HepG2 (cell line): ENCODE data around the gene ANKRD11. TPM values are rescaled to one million over a fixed set of nuclear protein-coding genes. Genes with fewer than 3 reads are reported as not detected.

Experiments
- CENPT ChIP-seq: sonication (generic); formaldehyde crosslinking; IDR thresholded peaks from 2 replicates; pipeline ENCODE4 v1.8.0; 2022; ENCODE audit warnings: low read depth, mild to moderate bottlenecking, moderate library complexity, missing genetic modification reagents
- FOXO1 ChIP-seq: sonication (generic); formaldehyde crosslinking; IDR thresholded peaks from 2 replicates; pipeline ENCODE4 v1.4.0; 2020; ENCODE audit warnings: missing genetic modification reagents
- KDM2A ChIP-seq: sonication (generic); formaldehyde crosslinking; IDR thresholded peaks from 2 replicates; pipeline ENCODE4 v1.4.0; 2020; ENCODE audit warnings: low read depth, missing genetic modification reagents, borderline replicate concordance
- MAZ ChIP-seq, 2 experiments: sonication (generic) in 1 of 2; formaldehyde crosslinking in 1 of 2; IDR thresholded peaks; 2 replicates each; pipeline versions ENCODE4 v1.5.0 to v1.6.1; 2012 to 2020; ENCODE audit warnings: low read depth in 2 of 2, mild to moderate bottlenecking in 2 of 2, borderline replicate concordance in 1 of 2, improper control_type of control experiment in 1 of 2, low read length in 1 of 2, missing genetic modification reagents in 1 of 2, moderate library complexity in 1 of 2
- RAD21 ChIP-seq: fragments of 450-650 bp; formaldehyde crosslinking; IDR thresholded peaks from 2 replicates; pipeline ENCODE4 v1.5.0; 2020; ENCODE audit warnings: mild to moderate bottlenecking
- RBM22 ChIP-seq: fragments of 200-400 bp; formaldehyde crosslinking; optimal IDR thresholded peaks from 2 replicates; pipeline ENCODE3; 2017; ENCODE audit warnings: mild to moderate bottlenecking, low read length, moderate library complexity
- RXRA ChIP-seq: sonication (generic); formaldehyde crosslinking; IDR thresholded peaks from 2 replicates; pipeline ENCODE4 v1.5.1; 2020; ENCODE audit warnings: missing genetic modification reagents
- SAP130 ChIP-seq: IDR thresholded peaks from 2 replicates; pipeline ENCODE4 v1.6.1; 2016; ENCODE audit warnings: low read depth
- SNAPC2 ChIP-seq: sonication (generic); formaldehyde crosslinking; IDR thresholded peaks from 2 replicates; pipeline ENCODE4 v1.8.1; 2022; ENCODE audit warnings: mild to moderate bottlenecking, missing genetic modification reagents
- SP140L ChIP-seq: sonication (generic); formaldehyde crosslinking; IDR thresholded peaks from 2 replicates; pipeline ENCODE4 v1.4.0; 2020; ENCODE audit warnings: missing genetic modification reagents, borderline replicate concordance
- ZNF572 ChIP-seq: sonication (generic); formaldehyde crosslinking; IDR thresholded peaks from 2 replicates; pipeline ENCODE4 v1.5.1; 2020; ENCODE audit warnings: mild to moderate bottlenecking, missing genetic modification reagents
- ZNF776 ChIP-seq: sonication (generic); formaldehyde crosslinking; IDR thresholded peaks from 2 replicates; pipeline ENCODE4 v1.4.0; 2020; ENCODE audit warnings: mild to moderate bottlenecking, missing genetic modification reagents
- ZSCAN25 ChIP-seq: sonication (generic); formaldehyde crosslinking; IDR thresholded peaks from 2 replicates; pipeline ENCODE4 v1.8.0; 2022; ENCODE audit warnings: mild to moderate bottlenecking, missing genetic modification reagents
- polyA plus RNA-seq, 8 experiments: library from polyadenylated mRNA; depleted of rRNA in 3 of 8; stranded (reverse) in 7 of 8; unstranded in 1 of 8; fragments of >200 nt; fragmentation: Illumina TruSeq in 4 of 8; extraction: Trizol in 4 of 8; gene quantifications; 2 replicates each; pipeline versions ENCODE4 v1.2.1 to v1.2.3, GENCODE V29; 2011 to 2016; ENCODE audit warnings: low read depth in 4 of 8, missing spikeins in 1 of 8, mixed read lengths in 1 of 8; ENCODE audit not compliant: insufficient read depth in 1 of 8
- total RNA-seq, 5 experiments: library from RNA; depleted of rRNA; stranded (reverse); fragments of >200 nt; fragmentation: Illumina TruSeq; extraction: Trizol; gene quantifications; 2 replicates each; pipeline ENCODE4 v1.2.3, GENCODE V29; 2016; ENCODE audit warnings: low read depth in 1 of 5
- TF ChIP-seq, protein P1 (sequence below): sonication (generic); formaldehyde crosslinking; IDR thresholded peaks from 2 replicates; pipeline ENCODE4 v1.5.1; 2020; ENCODE audit warnings: mild to moderate bottlenecking, missing genetic modification reagents, moderate library complexity
- TF ChIP-seq, protein P2 (sequence below): sonication (generic); formaldehyde crosslinking; IDR thresholded peaks from 2 replicates; pipeline ENCODE4 v1.4.0; 2020; ENCODE audit warnings: mild to moderate bottlenecking, missing genetic modification reagents
- TF ChIP-seq, protein P3 (sequence below): IDR thresholded peaks from 2 replicates; pipeline ENCODE4 v1.6.1; 2016; ENCODE audit warnings: control low read depth
- TF ChIP-seq, protein P4 (sequence below): IDR thresholded peaks from 2 replicates; pipeline ENCODE4 v1.6.1; 2012; ENCODE audit warnings: inconsistent platforms
- TF ChIP-seq, protein P5 (sequence below): IDR thresholded peaks from 2 replicates; pipeline ENCODE4 v1.6.1; 2016; ENCODE audit warnings: low read depth, borderline replicate concordance
- TF ChIP-seq, protein P6 (sequence below): sonication (generic); formaldehyde crosslinking; conservative IDR thresholded peaks from 2 replicates; pipeline ENCODE4 v1.4.0; 2020; ENCODE audit warnings: missing genetic modification reagents

The ANKRD11 gene
- total and polyA plus RNA-seq, 2 of the 13 experiments (the other 11 are each of a cell fraction or from before 2014, with no cell fraction given) = 21.4 to 38.4 TPM

DNA sequence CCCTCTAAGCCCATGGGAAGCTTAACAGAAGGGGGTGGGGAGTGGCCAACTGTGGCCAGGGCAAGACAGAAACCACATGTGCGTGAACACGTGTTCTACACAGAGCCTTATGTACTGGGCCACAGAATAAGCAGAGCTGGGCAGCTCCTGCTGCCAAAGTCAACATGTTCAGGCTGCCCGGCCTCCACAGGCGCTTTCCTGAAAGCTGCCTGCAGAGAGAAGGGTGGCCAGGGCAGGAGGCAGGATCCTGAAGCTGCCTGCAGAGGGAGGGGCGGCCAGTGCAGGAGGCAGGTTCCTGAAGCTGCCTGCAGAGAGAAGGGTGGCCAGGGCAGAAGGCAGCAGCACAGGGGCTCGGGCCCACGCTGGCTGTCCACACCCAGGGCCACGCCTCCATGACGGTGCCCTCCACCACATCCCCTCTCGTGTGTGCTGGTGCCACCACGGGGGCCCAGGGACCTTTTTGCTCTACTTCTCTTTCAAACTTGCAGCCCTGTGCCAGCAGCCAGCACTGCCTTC, 79.5 kb downstream of the ANKRD11 start (continued):
- TF ChIP-seq KDM2A (CRISPR knock-in tag) = 0 out of 2 replicates have a peak, but pooled peaks have one; percentile 19
- TF ChIP-seq RAD21 = peak; percentile 37; the same call in 1 of the 2 replicates
- TF ChIP-seq, protein P1, sequence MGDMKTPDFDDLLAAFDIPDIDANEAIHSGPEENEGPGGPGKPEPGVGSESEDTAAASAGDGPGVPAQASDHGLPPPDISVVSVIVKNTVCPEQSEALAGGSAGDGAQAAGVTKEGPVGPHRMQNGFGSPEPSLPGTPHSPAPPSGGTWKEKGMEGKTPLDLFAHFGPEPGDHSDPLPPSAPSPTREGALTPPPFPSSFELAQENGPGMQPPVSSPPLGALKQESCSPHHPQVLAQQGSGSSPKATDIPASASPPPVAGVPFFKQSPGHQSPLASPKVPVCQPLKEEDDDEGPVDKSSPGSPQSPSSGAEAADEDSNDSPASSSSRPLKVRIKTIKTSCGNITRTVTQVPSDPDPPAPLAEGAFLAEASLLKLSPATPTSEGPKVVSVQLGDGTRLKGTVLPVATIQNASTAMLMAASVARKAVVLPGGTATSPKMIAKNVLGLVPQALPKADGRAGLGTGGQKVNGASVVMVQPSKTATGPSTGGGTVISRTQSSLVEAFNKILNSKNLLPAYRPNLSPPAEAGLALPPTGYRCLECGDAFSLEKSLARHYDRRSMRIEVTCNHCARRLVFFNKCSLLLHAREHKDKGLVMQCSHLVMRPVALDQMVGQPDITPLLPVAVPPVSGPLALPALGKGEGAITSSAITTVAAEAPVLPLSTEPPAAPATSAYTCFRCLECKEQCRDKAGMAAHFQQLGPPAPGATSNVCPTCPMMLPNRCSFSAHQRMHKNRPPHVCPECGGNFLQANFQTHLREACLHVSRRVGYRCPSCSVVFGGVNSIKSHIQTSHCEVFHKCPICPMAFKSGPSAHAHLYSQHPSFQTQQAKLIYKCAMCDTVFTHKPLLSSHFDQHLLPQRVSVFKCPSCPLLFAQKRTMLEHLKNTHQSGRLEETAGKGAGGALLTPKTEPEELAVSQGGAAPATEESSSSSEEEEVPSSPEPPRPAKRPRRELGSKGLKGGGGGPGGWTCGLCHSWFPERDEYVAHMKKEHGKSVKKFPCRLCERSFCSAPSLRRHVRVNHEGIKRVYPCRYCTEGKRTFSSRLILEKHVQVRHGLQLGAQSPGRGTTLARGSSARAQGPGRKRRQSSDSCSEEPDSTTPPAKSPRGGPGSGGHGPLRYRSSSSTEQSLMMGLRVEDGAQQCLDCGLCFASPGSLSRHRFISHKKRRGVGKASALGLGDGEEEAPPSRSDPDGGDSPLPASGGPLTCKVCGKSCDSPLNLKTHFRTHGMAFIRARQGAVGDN (CRISPR knock-in tag) = peak; percentile 63
- TF ChIP-seq, protein P2, sequence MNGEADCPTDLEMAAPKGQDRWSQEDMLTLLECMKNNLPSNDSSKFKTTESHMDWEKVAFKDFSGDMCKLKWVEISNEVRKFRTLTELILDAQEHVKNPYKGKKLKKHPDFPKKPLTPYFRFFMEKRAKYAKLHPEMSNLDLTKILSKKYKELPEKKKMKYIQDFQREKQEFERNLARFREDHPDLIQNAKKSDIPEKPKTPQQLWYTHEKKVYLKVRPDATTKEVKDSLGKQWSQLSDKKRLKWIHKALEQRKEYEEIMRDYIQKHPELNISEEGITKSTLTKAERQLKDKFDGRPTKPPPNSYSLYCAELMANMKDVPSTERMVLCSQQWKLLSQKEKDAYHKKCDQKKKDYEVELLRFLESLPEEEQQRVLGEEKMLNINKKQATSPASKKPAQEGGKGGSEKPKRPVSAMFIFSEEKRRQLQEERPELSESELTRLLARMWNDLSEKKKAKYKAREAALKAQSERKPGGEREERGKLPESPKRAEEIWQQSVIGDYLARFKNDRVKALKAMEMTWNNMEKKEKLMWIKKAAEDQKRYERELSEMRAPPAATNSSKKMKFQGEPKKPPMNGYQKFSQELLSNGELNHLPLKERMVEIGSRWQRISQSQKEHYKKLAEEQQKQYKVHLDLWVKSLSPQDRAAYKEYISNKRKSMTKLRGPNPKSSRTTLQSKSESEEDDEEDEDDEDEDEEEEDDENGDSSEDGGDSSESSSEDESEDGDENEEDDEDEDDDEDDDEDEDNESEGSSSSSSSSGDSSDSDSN (CRISPR knock-in tag) = peak; percentile 41; the same call in 1 of the 2 replicates
- TF ChIP-seq, protein P3, sequence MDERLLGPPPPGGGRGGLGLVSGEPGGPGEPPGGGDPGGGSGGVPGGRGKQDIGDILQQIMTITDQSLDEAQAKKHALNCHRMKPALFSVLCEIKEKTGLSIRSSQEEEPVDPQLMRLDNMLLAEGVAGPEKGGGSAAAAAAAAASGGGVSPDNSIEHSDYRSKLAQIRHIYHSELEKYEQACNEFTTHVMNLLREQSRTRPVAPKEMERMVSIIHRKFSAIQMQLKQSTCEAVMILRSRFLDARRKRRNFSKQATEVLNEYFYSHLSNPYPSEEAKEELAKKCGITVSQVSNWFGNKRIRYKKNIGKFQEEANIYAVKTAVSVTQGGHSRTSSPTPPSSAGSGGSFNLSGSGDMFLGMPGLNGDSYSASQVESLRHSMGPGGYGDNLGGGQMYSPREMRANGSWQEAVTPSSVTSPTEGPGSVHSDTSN = no peak
- TF ChIP-seq SAP130 (CRISPR knock-in tag) = peak; percentile 34
- no peak for TF ChIP-seq ZNF572 (CRISPR knock-in tag)
- no peak for TF ChIP-seq MAZ (IDR thresholded peaks at IDR 0.05; ENCODE audit: borderline replicate concordance, low read depth, low read length)
- TF ChIP-seq MAZ (CRISPR knock-in tag; IDR thresholded peaks at IDR 0.05; ENCODE audit: low read depth) = no peak
- 0 out of 2 replicates have a peak, but pooled peaks have one; percentile 26 for TF ChIP-seq ZSCAN25 (CRISPR knock-in tag)
- 0 out of 2 replicates have a peak, but pooled peaks have one; percentile 32 for TF ChIP-seq ZNF776
- peak; percentile 61 for TF ChIP-seq RBM22
- 0 out of 2 replicates have a peak, but pooled peaks have one; percentile 5 for TF ChIP-seq FOXO1
- TF ChIP-seq, protein P4, sequence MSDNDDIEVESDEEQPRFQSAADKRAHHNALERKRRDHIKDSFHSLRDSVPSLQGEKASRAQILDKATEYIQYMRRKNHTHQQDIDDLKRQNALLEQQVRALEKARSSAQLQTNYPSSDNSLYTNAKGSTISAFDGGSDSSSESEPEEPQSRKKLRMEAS = peak; percentile 50; the same call in 1 of the 2 replicates
- TF ChIP-seq CENPT (CRISPR knock-in tag) = no peak
- TF ChIP-seq, protein P5, sequence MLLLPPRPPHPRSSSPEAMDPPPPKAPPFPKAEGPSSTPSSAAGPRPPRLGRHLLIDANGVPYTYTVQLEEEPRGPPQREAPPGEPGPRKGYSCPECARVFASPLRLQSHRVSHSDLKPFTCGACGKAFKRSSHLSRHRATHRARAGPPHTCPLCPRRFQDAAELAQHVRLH = 0 out of 2 replicates have a peak, but pooled peaks have one; percentile 35
- TF ChIP-seq SP140L = no peak
- no peak for TF ChIP-seq SNAPC2 (CRISPR knock-in tag)
- TF ChIP-seq, protein P6, sequence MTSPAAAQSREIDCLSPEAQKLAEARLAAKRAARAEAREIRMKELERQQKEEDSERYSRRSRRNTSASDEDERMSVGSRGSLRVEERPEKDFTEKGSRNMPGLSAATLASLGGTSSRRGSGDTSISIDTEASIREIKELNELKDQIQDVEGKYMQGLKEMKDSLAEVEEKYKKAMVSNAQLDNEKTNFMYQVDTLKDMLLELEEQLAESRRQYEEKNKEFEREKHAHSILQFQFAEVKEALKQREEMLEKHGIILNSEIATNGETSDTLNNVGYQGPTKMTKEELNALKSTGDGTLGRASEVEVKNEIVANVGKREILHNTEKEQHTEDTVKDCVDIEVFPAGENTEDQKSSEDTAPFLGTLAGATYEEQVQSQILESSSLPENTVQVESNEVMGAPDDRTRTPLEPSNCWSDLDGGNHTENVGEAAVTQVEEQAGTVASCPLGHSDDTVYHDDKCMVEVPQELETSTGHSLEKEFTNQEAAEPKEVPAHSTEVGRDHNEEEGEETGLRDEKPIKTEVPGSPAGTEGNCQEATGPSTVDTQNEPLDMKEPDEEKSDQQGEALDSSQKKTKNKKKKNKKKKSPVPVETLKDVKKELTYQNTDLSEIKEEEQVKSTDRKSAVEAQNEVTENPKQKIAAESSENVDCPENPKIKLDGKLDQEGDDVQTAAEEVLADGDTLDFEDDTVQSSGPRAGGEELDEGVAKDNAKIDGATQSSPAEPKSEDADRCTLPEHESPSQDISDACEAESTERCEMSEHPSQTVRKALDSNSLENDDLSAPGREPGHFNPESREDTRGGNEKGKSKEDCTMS = no peak
- 0 out of 2 replicates have a peak, but pooled peaks have one; percentile 32 for TF ChIP-seq RXRA
